Adrenal gland (tissue), 5 donors: Measurements from ENCODE around the gene CELF2.

Source experiments
- CTCF ChIP-seq, 6 experiments: fragments of 450-650 bp in 4 of 6; fragments of 200-600 bp in 2 of 6; sonication (generic) in 1 of 6; IDR thresholded peaks; 1 replicate in 5 of 6; 2 replicates in 1 of 6; pipeline versions ENCODE4 v1.5.1 to v1.8.0; 2016 to 2021; ENCODE audit warnings: antibody characterized with exemption in 6 of 6, mild to moderate bottlenecking in 2 of 6, moderate library complexity in 1 of 6
- POLR2A ChIP-seq, 2 donors: fragments of 450-650 bp; IDR thresholded peaks; one replicate each; pipeline ENCODE4 v1.6.1; 2017; ENCODE audit warnings: antibody characterized with exemption in 2 of 2, mild to moderate bottlenecking in 2 of 2, moderate library complexity in 1 of 2
- donor health status: DM: no; HTN: no; CAD: no.

DNA sequence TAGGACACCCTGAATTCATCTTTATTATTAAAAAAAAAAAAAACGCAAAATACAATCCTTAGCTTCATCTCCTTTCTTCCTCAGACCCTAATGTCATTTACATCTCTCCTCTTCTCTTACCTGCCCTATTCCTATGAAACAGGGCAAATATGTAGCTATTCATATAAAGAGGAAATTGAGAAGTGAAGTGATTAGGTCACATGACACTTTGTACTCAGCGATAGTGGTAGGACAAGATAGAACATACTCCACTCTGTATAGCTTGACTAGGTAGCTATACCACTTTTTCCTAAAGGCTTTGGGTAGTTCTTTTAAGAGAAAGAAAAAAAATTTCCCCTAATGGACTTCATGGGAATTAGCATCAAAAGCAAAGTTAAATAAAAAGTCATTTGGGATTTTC, 6.2 kb upstream of the CELF2 start:
- no peak for TF ChIP-seq CTCF (IDR thresholded peaks at IDR 0.05)
- TF ChIP-seq POLR2A (IDR thresholded peaks at IDR 0.05): no peak
